Ovary (tissue), 3 donors: Measurements from ENCODE around the gene BIK.

Source experiments
- POLR2A ChIP-seq: fragments of 450-650 bp; IDR thresholded peaks from one replicate; pipeline ENCODE4 v1.6.1; 2017; ENCODE audit warnings: antibody characterized with exemption, mild to moderate bottlenecking, moderate library complexity
- TF ChIP-seq, protein P1 (sequence below), 3 donors: fragments of 450-650 bp in 2 of 3; fragments of 200-600 bp in 1 of 3; IDR thresholded peaks; one replicate each; pipeline versions ENCODE4 v1.5.1 to v1.8.0; 2016 to 2022; ENCODE audit warnings: antibody characterized with exemption in 3 of 3, mild to moderate bottlenecking in 1 of 3
- donor health status: DM: no; HTN: no; CAD: no.

DNA sequence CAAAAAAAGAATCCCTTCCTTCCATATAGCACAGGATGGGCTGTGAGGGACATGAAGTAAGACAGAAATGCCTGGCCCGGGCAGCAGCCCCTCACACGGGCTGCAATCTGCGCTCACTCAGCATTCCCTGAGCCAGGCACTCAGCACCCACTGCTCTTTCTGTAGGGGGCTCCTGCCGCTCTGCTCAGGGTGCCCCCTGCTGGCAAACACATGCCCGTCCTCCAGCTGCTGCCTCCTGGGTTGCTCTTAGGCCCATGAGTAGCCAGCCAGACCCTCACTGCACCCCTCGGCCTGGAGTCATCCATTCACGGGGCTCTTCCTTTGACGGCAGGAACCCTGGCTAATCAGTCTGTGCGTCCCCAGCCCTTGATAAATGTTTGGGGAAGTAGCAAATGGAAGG, 25.7 kb downstream of the BIK start:
- TF ChIP-seq, protein P1, sequence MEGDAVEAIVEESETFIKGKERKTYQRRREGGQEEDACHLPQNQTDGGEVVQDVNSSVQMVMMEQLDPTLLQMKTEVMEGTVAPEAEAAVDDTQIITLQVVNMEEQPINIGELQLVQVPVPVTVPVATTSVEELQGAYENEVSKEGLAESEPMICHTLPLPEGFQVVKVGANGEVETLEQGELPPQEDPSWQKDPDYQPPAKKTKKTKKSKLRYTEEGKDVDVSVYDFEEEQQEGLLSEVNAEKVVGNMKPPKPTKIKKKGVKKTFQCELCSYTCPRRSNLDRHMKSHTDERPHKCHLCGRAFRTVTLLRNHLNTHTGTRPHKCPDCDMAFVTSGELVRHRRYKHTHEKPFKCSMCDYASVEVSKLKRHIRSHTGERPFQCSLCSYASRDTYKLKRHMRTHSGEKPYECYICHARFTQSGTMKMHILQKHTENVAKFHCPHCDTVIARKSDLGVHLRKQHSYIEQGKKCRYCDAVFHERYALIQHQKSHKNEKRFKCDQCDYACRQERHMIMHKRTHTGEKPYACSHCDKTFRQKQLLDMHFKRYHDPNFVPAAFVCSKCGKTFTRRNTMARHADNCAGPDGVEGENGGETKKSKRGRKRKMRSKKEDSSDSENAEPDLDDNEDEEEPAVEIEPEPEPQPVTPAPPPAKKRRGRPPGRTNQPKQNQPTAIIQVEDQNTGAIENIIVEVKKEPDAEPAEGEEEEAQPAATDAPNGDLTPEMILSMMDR (IDR thresholded peaks at IDR 0.05): no peak
- no peak for TF ChIP-seq POLR2A
